Omental fat pad (tissue), 4 donors: ENCODE data around the gene PCSK1. TPM values are rescaled to one million over a fixed set of nuclear protein-coding genes. Genes with fewer than 3 reads are reported as not detected.

Experiments used
- ATAC-seq: fragments of 150-250 bp; one replicate; pipeline ENCODE4 v1.9.1; 2016; ENCODE audit warnings: mild to moderate bottlenecking, moderate library complexity; ENCODE audit not compliant: low FRiP score
- DNase-seq: peaks from one replicate; pipeline ENCODE4 v3.0.0-alpha.2; 2019; ENCODE audit warnings: low spot score
- total RNA-seq, 4 donors: library from RNA; depleted of rRNA; stranded (reverse); fragments of >200 nt; gene quantifications; one replicate each; pipeline ENCODE4 v1.1.0, GENCODE V29; 2016
- TF ChIP-seq, protein P1 (sequence below), 3 donors: fragments of 450-650 bp; IDR thresholded peaks; one replicate each; pipeline ENCODE4 v1.5.1; 2016 to 2017; ENCODE audit warnings: antibody characterized with exemption in 3 of 3, mild to moderate bottlenecking in 3 of 3, moderate library complexity in 2 of 3

Gene PCSK1
- total RNA-seq, 4 donors from 2014 or later = 0.32 to 1.7 (median 0.92) TPM

DNA sequence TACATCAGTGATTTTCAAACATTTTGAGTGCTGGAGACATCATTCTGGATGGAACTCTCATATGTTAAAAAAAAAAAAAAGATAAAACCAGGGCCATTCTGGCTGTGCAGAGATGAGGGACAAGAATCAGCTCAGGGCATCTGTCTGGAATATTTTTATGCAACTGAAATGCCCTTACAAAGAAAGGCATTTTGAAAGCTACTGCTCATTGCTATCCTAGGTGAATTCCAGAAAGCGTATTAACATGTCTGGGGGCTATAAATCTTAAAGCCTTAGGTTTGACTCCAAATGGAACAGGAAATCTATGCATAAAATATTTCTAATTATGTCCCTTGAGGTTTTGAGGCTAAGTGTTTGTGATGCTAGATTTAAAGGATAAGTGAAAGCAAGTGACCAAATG is 14.9 kb upstream of the PCSK1 start:
- TF ChIP-seq, protein P1, sequence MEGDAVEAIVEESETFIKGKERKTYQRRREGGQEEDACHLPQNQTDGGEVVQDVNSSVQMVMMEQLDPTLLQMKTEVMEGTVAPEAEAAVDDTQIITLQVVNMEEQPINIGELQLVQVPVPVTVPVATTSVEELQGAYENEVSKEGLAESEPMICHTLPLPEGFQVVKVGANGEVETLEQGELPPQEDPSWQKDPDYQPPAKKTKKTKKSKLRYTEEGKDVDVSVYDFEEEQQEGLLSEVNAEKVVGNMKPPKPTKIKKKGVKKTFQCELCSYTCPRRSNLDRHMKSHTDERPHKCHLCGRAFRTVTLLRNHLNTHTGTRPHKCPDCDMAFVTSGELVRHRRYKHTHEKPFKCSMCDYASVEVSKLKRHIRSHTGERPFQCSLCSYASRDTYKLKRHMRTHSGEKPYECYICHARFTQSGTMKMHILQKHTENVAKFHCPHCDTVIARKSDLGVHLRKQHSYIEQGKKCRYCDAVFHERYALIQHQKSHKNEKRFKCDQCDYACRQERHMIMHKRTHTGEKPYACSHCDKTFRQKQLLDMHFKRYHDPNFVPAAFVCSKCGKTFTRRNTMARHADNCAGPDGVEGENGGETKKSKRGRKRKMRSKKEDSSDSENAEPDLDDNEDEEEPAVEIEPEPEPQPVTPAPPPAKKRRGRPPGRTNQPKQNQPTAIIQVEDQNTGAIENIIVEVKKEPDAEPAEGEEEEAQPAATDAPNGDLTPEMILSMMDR (IDR thresholded peaks at IDR 0.05) = no peak
- ATAC-seq (no peak), DNase-seq (no peak)

DNA sequence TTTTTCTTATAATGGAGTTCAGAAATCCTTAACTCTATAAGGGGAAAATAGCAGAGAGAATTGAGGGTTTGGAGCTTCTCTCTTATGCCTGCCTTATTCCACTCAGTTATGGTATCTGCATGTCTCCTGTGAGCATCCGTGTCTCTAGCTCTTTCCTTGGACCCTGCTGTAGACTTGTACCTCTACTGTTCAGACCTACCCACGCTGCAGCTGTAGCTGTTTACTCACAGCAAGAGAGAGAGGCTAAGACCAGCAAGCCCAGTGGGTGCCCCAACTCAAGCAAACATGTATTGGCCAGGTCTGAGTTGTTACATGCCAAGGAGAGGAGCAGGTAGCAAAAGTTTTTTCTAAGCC is 7.1 kb upstream of the PCSK1 start:
- no peak for DNase-seq
- TF ChIP-seq, protein P1 (IDR thresholded peaks at IDR 0.05) = no peak
- ATAC-seq = no peak

DNA sequence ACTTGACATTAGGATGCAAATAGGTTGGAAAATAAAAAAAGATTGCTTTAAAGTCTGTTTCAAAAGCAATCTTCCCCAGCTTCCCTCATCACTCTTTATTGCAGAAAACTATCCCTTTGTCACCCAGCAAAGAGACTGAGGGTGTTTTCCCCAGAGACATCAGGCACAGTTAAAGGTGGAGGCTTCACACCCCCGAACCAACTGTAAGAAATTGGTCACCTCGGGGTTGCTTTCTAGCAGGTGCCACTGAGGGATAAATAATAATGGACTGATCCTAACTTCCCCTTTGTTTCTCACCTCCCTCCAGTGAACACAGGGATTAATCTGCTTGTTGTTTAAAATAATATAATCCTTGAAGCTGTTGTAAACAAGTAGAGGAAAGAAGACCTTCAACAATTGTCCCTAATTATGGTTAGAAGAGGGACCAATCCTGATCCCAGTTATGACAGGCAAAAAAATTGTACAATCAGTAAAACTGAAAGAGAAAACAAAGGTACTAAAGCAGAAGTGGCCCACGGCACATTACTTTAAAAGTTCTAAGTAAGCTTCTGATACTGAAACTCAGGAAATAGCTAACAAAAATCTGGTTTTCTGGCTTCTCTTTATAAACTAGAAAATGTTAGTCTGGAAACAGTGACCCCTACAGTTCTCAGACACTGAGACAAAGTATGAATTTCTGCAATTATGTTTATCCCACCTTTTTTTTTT is 6.6 kb upstream of the PCSK1 start:
- TF ChIP-seq, protein P1 (IDR thresholded peaks at IDR 0.05) = no peak
- no peak for DNase-seq

DNA sequence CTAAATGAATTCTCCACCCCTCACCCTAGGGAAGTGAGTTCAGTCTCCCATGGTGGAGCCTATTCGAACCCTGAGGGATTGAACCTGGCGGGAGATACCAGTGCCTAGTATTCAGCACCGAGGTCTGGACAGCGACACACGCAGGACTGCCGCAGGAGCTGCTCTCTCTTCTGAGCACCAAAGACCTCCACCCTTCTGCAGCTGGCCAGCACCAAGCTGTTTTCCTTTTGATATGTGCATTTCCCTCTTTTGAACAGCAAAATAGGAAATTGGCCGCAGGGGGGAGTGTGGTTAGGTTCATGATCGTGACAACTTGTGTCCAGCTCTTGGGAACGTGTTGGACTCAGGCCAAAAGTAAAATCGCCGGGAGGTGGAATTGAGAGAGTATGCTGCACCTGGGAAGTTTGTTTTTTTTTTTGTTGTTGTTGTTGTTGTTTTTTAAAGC is 1.2 kb upstream of the PCSK1 start:
- ATAC-seq (no peak), DNase-seq (peak; percentile 26)
- TF ChIP-seq, protein P1 (IDR thresholded peaks at IDR 0.05) = no peak

More for the DNA sequence above, 6.6 kb upstream of the PCSK1 start:
- ATAC-seq = no peak

DNA sequence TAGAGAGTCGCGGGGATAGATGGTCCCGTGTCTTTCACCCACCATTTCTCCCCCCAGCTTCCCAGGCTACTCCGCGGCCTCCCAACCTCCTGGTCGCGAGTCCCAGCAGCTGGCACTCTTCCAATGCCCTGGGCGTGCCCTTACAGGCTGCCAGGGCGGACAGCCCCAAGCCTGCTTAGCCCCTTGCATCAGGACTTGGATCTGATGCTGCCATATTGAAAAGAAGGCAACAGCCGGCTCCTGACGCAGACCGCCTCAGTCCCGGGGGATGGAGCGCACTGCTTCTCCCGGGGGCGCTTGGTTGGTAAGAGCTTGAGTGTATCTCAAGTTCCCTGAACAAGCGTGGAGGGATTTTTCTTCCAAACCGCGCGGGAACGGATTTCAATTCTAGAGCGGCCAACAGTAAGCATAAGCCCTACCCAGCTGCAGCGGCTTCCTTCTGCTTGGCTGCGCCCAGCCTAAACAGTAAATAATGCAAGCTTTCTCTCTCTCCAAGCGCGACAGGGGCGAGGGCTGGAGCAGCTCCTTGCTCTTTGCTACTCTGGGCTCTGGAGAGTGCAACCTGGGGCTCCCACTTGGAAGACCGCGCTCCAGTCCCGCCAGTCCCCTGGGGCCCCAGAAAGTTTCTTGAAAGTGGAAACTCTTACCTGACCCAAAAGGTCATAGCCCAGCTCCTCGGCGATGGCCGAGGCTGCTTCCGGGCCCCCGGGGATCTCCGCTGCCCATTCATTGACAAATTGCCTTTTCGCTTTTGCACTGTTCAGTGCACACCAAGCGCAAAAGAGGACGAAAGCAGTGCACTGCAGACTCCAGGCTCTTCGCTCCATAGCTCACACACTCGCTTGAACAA is 607 bp downstream of the PCSK1 start:
- ATAC-seq = peak; percentile 19
- TF ChIP-seq, protein P1 (IDR thresholded peaks at IDR 0.05) = no peak
- no peak for DNase-seq

DNA sequence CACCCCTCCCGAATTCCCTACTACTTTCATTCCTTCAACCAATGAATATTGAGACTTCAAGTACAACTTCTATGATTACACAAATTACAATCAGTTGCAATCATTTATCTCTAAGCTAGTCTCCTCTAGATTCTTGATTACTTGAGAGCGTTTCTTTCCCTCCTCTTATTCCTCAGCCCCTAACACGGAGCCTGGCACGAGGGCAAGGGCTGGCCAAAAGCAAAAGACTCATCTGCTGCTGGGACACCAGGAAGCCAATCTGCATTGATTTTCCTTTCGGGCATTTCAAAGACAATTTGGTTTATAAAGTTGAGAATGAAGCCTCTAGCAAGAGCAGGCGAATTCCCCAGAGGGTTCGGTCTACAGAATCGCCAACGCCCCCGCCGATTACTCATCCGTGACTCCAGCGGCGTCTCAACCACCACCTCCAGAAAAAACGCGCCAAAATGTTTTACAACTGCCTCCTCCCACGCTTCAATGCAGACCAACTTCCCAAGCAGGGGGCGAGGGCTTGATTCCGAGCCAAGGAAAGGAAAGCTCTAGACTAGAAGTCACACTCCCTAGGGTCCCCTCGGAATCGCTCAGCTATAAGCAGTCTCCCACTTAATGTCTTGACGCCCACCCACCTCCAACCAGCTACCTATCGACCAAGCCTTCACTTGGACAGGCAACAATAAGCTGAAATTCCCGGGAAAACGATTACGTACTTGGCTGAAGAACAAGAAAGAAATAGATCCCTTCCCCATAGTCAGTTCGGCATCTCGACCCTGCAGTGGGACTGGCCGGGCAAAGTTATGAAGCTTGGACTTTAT is 1.5 kb downstream of the PCSK1 start:
- TF ChIP-seq, protein P1 (IDR thresholded peaks at IDR 0.05) = no peak
- DNase-seq = peak; percentile 28
- ATAC-seq = peak; percentile 51
